Activated CD4-positive, alpha-beta memory T cell treated with anti-CD3 and anti-CD28 coated beads, Interleukin-2, amount 10 ng/mL, durations not matched to agents 7 days and 5 days (primary cell): ENCODE measurements around the gene DMD. TPM values are rescaled to one million over a fixed set of nuclear protein-coding genes. Genes with fewer than 3 reads are reported as not detected.

ENCODE experiments used
- CTCF ChIA-PET: fragments of 350-600 bp; sonication (Branson Sonifier 250); formaldehyde crosslinking; loops from one replicate; lab custom pipeline; 2021; ENCODE audit warnings: antibody characterized with exemption, inconsistent platforms; lab: Charles Lee
- POLR2A ChIA-PET: fragments of 350-600 bp; sonication (Branson Sonifier 250); formaldehyde crosslinking; loops from one replicate; lab custom pipeline; 2021; ENCODE audit warnings: antibody characterized with exemption; lab: Charles Lee
- DNase-seq: peaks from one replicate; pipeline ENCODE4 v3.0.0-alpha.2; 2020
- H3K27ac Mint-ChIP-seq: one replicate; pipeline ENCODE4 v1.8.0; 2021; ENCODE audit warnings: mild to moderate bottlenecking, mixed read lengths
- H3K27me3 Mint-ChIP-seq: one replicate; pipeline ENCODE4 v1.8.0; 2021; ENCODE audit warnings: mixed read lengths
- H3K36me3 Mint-ChIP-seq: one replicate; pipeline ENCODE4 v1.8.0; 2021; ENCODE audit warnings: low read depth, mixed read lengths
- H3K4me1 Mint-ChIP-seq: one replicate; pipeline ENCODE4 v1.8.0; 2021; ENCODE audit warnings: mixed read lengths
- H3K4me3 Mint-ChIP-seq: one replicate; pipeline ENCODE4 v1.8.0; 2021; ENCODE audit warnings: mild to moderate bottlenecking, mixed read lengths
- H3K9me3 Mint-ChIP-seq: one replicate; pipeline ENCODE4 v1.8.0; 2021; ENCODE audit warnings: mixed read lengths
- total RNA-seq, 2 experiments: library from RNA; stranded (reverse); gene quantifications; one replicate each; pipeline ENCODE4 v1.2.3, GENCODE V29; 2021

DMD gene
- total RNA-seq, 2 experiments from 2014 or later, result 1.4 to 1.5 TPM

GRCh38 chrX:32598707-32599106, 612.6 kb downstream of the DMD start:
- Mint-ChIP-seq H3K4me1 (no peaks in the 10 kb centered on the region), H3K36me3 (no peaks in the 10 kb centered on the region), H3K27ac (no peak overlapping the region), H3K4me3 (no peak overlapping the region), H3K9me3 (no peaks in the 10 kb centered on the region), H3K27me3 (no peaks in the 10 kb centered on the region)
- ChIA-PET POLR2A (no interaction called here), CTCF (no interaction called here)
- no peak for DNase-seq

DNA sequence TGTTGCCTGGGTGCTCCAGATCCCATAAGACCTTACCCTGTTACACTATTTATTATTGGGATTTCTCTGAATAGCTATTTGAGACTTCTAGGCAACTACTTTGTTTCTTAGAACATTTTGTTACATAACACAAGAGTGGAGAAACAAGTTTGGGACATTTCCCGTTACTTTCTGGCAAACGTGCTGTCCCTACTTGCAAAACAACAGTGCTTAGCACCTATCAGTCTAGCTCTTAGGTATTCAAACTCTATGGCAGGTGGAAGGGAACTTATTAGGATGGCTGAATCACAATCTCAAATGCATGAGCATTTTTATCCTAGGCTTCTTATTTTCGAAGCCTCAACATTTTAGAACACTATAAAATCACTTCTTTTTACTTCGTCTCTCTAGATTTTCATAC, 613.6 kb downstream of the DMD start:
- CTCF ChIA-PET, result no interaction called here

DNA sequence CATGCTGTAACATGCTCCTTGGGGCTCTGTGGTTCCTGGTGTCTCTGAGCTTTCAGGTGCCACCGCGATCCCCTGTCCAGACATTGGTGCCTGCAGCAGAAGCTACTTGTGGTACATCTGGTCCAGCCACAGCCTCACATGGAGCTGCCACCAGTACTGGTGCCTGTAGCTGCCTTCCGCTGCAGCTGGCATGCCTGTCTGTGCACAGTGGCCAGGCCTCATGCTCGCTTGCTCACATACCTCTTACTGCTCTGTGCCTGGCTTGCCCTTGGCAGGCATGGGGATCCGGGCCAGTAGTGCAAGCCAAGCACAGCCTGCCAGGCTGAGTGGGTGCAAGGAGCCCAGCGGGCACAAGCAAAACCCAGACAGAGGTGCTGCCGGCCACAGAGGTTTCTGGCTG, 618.6 kb downstream of the DMD start:
- no peak for DNase-seq
- ChIA-PET POLR2A (no interaction called here), CTCF (no interaction called here)
- H3K27ac Mint-ChIP-seq, result no peak overlapping the region
- no peaks in the 10 kb centered on the region for H3K4me1 Mint-ChIP-seq
- no peaks in the 10 kb centered on the region for H3K36me3 Mint-ChIP-seq
- no peaks in the 10 kb centered on the region for H3K9me3 Mint-ChIP-seq
- no peaks in the 10 kb centered on the region for H3K27me3 Mint-ChIP-seq
- no peak overlapping the region for H3K4me3 Mint-ChIP-seq

More for the DNA sequence above, 613.6 kb downstream of the DMD start:
- no peak overlapping the region for H3K4me3 Mint-ChIP-seq
- H3K27me3 Mint-ChIP-seq, result no peaks in the 10 kb centered on the region
- H3K27ac Mint-ChIP-seq, result no peak overlapping the region
- no peak for DNase-seq
- H3K9me3 Mint-ChIP-seq, result no peaks in the 10 kb centered on the region
- no peaks in the 10 kb centered on the region for H3K36me3 Mint-ChIP-seq
- POLR2A ChIA-PET, result no interaction called here
- no peaks in the 10 kb centered on the region for H3K4me1 Mint-ChIP-seq

GRCh38 chrX:32591589-32591988, 619.8 kb downstream of the DMD start:
- Mint-ChIP-seq H3K27me3 (no peaks in the 10 kb centered on the region), H3K4me3 (no peak overlapping the region), H3K9me3 (no peaks in the 10 kb centered on the region), H3K27ac (no peak overlapping the region), H3K4me1 (no peaks in the 10 kb centered on the region), H3K36me3 (no peaks in the 10 kb centered on the region)
- ChIA-PET CTCF (no interaction called here), POLR2A (no interaction called here)
- no peak for DNase-seq

GRCh38 chrX:32582729-32583128, 628.6 kb downstream of the DMD start:
- DNase-seq, result no peak
- Mint-ChIP-seq H3K9me3 (no peaks in the 10 kb centered on the region), H3K4me1 (no peaks in the 10 kb centered on the region), H3K36me3 (no peaks in the 10 kb centered on the region), H3K4me3 (no peak overlapping the region), H3K27me3 (no peaks in the 10 kb centered on the region), H3K27ac (no peak overlapping the region)
- ChIA-PET POLR2A (no interaction called here), CTCF (no interaction called here)

DNA sequence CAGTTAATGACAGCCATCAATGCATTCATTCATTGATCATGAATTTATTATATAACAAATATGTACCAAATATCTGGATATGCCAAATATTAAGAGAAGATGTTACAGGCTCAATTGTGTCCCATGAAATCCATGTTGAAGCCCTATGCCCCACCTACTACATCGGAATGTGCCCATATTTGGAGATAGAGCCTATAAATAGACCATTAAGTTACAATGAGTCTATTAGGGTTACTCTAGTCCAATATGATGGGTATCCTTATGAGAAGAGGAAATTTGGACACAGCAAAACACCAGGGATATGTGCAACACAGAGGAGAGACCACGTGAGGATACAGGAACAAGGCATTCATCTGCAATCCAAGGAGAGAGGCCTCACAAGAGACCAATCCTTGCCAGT, 634.5 kb downstream of the DMD start:
- Mint-ChIP-seq H3K9me3 (no peaks in the 10 kb centered on the region), H3K36me3 (no peaks in the 10 kb centered on the region), H3K27me3 (no peaks in the 10 kb centered on the region), H3K4me3 (no peak overlapping the region), H3K27ac (no peak overlapping the region), H3K4me1 (no peaks in the 10 kb centered on the region)
- ChIA-PET CTCF (no interaction called here), POLR2A (no interaction called here)
- no peak for DNase-seq

GRCh38 chrX:32572644-32573043, 638.7 kb downstream of the DMD start:
- Mint-ChIP-seq H3K27me3 (no peaks in the 10 kb centered on the region), H3K4me1 (no peaks in the 10 kb centered on the region), H3K36me3 (no peaks in the 10 kb centered on the region), H3K4me3 (no peak overlapping the region), H3K9me3 (no peaks in the 10 kb centered on the region), H3K27ac (no peak overlapping the region)
- no peak for DNase-seq
- ChIA-PET POLR2A (no interaction called here), CTCF (no interaction called here)

GRCh38 chrX:32571579-32571978, 639.8 kb downstream of the DMD start:
- no peaks in the 10 kb centered on the region for H3K4me1 Mint-ChIP-seq
- no peak for DNase-seq
- H3K9me3 Mint-ChIP-seq, result no peaks in the 10 kb centered on the region
- H3K27ac Mint-ChIP-seq, result no peak overlapping the region
- H3K27me3 Mint-ChIP-seq, result no peaks in the 10 kb centered on the region
- no peak overlapping the region for H3K4me3 Mint-ChIP-seq
- POLR2A ChIA-PET, result no interaction called here
- CTCF ChIA-PET, result no interaction called here
- no peaks in the 10 kb centered on the region for H3K36me3 Mint-ChIP-seq

GRCh38 chrX:32562261-32562660, 649.1 kb downstream of the DMD start:
- Mint-ChIP-seq H3K4me1 (no peaks in the 10 kb centered on the region), H3K27me3 (no peaks in the 10 kb centered on the region)
- POLR2A ChIA-PET, result no interaction called here

GRCh38 chrX:32545101-32545500, 666.2 kb downstream of the DMD start:
- Mint-ChIP-seq H3K4me1 (no peaks in the 10 kb centered on the region), H3K27me3 (no peaks in the 10 kb centered on the region), H3K9me3 (no peaks in the 10 kb centered on the region), H3K4me3 (no peak overlapping the region), H3K27ac (no peak overlapping the region), H3K36me3 (no peaks in the 10 kb centered on the region)
- DNase-seq, result no peak
- CTCF ChIA-PET, result no interaction called here
- POLR2A ChIA-PET, result no interaction called here

More at GRCh38 chrX:32562261-32562660, 649.1 kb downstream of the DMD start:
- H3K36me3 Mint-ChIP-seq, result no peaks in the 10 kb centered on the region
- H3K9me3 Mint-ChIP-seq, result no peaks in the 10 kb centered on the region
- no peak overlapping the region for H3K27ac Mint-ChIP-seq
- no peak for DNase-seq
- CTCF ChIA-PET, result no interaction called here
- H3K4me3 Mint-ChIP-seq, result no peak overlapping the region

GRCh38 chrX:32538554-32538953, 672.8 kb downstream of the DMD start:
- H3K27ac Mint-ChIP-seq, result no peak overlapping the region
- CTCF ChIA-PET, result no interaction called here
- H3K4me1 Mint-ChIP-seq, result no peaks in the 10 kb centered on the region
- H3K36me3 Mint-ChIP-seq, result no peaks in the 10 kb centered on the region
- no peak overlapping the region for H3K4me3 Mint-ChIP-seq
- DNase-seq, result no peak
- no peaks in the 10 kb centered on the region for H3K27me3 Mint-ChIP-seq
- H3K9me3 Mint-ChIP-seq, result no peaks in the 10 kb centered on the region
- POLR2A ChIA-PET, result no interaction called here

DNA sequence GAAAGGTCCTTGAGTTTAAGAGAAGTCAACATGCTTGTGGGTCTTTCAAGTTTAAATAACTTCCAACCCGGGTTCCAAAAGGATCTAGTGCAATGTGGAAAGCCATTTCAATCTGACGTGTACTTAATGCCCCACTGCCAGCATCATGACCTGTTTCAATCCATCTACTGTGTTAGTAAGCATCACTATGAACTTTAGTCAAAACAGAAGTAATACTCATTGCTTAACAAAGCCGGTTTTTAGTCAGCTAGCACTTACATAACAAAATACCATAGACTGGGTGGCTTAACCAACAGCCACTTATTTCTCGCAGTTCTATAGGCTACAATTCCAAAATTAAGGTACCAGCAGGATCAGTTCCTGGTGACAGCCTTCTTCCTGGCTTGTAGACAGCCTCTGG, 677.5 kb downstream of the DMD start:
- DNase-seq, result no peak
- no peak overlapping the region for H3K27ac Mint-ChIP-seq
- no peaks in the 10 kb centered on the region for H3K9me3 Mint-ChIP-seq
- ChIA-PET POLR2A (no interaction called here), CTCF (no interaction called here)
- H3K4me1 Mint-ChIP-seq, result no peaks in the 10 kb centered on the region
- no peaks in the 10 kb centered on the region for H3K27me3 Mint-ChIP-seq
- no peak overlapping the region for H3K4me3 Mint-ChIP-seq
- no peaks in the 10 kb centered on the region for H3K36me3 Mint-ChIP-seq

- no peaks in the 10 kb centered on the region for H3K4me1 Mint-ChIP-seq
- POLR2A ChIA-PET, result no interaction called here
- CTCF ChIA-PET, result no interaction called here
- no peaks in the 10 kb centered on the region for H3K27me3 Mint-ChIP-seq
- no peak for DNase-seq
- H3K27ac Mint-ChIP-seq, result no peak overlapping the region
- H3K4me3 Mint-ChIP-seq, result no peak overlapping the region
- no peaks in the 10 kb centered on the region for H3K9me3 Mint-ChIP-seq
- no peaks in the 10 kb centered on the region for H3K36me3 Mint-ChIP-seq
These were observed 679.1 kb downstream of the DMD start for GRCh38 chrX:32532262-32532661.

DNA sequence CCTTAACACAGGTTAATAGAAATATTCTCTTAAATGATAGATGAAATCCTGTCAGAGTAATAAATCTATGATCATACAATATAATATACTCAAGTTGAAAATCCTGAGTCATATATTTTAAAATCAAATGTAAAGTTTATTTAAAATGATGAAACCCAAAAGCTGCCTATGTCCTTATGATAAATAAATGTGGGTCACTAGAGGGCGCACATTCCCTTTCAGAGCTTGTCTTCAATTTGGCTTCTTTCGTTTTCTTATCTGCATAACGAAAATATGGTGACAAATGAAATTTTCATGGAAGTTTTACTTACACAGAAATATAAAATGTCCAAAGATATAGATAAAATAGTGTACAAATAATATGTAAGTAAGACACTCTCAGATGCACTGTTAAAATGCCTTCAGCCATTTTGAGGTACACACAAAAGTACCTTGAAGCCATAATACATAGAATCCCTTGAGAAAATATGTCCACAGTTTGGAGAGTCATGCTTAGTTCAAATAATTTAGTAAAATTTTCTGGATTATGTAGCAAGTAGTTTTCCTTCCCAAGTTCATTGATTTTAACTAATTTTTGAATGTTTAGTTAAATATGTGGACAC, 680.4 kb downstream of the DMD start:
- ChIA-PET CTCF (no interaction called here), POLR2A (no interaction called here)
- no peaks in the 10 kb centered on the region for H3K27me3 Mint-ChIP-seq
- no peak for DNase-seq
- H3K36me3 Mint-ChIP-seq, result no peaks in the 10 kb centered on the region
- no peaks in the 10 kb centered on the region for H3K9me3 Mint-ChIP-seq
- no peak overlapping the region for H3K4me3 Mint-ChIP-seq
- H3K4me1 Mint-ChIP-seq, result no peaks in the 10 kb centered on the region
- no peak overlapping the region for H3K27ac Mint-ChIP-seq
